Panc1 (cell line): ENCODE results near the gene NPL.

Source experiments
- CTCF ChIP-seq: fragments of 450-650 bp; IDR thresholded peaks from 2 replicates; pipeline ENCODE4 v1.5.1; 2017; ENCODE audit warnings: mild to moderate bottlenecking
- REST ChIP-seq, 2 experiments: IDR thresholded peaks; 2 replicates each; pipeline ENCODE4 v1.6.1; 2011 to 2012; ENCODE audit warnings: low read depth in 2 of 2, control low read depth in 1 of 2, low read length in 1 of 2, mild to moderate bottlenecking in 1 of 2, moderate library complexity in 1 of 2; ENCODE audit not compliant: insufficient read depth in 1 of 2

- TF ChIP-seq CTCF, result no peak
- TF ChIP-seq REST (IDR thresholded peaks at IDR 0.05; ENCODE audit: insufficient read depth in 1 of 2, low read depth in 2 of 2, low read length in 1 of 2), result no peak
Observed at GRCh38 chr1:182795563-182796228, 6.1 kb downstream of the NPL start.
